Smooth muscle cell (in vitro differentiated cells): ENCODE results near the gene HMCN2. TPM values are rescaled to one million over a fixed set of nuclear protein-coding genes. Genes with fewer than 3 reads are reported as not detected.

Experiments used
- DNase-seq: peaks from one replicate; lab custom pipeline; 2025; ENCODE audit not compliant: unreplicated experiment; lab: John Stamatoyannopoulos, UW
- H2AFZ ChIP-seq: fragments of 200-600 bp; sonication (generic); 2 replicates; pipeline ENCODE4 v1.6.0; 2016; ENCODE audit warnings: antibody characterized with exemption, low read depth, mild to moderate bottlenecking
- H3F3A ChIP-seq: fragments of 200-600 bp; sonication (generic); 2 replicates; pipeline ENCODE4 v1.6.0; 2017; ENCODE audit warnings: antibody characterized with exemption, low read depth
- H3K27ac ChIP-seq: fragments of 200-600 bp; sonication (generic); 2 replicates; pipeline ENCODE4 v1.5.1; 2016; ENCODE audit warnings: low read depth, mild to moderate bottlenecking
- H3K27me3 ChIP-seq: fragments of 200-600 bp; sonication (generic); 2 replicates; pipeline ENCODE4 v1.6.1; 2016; ENCODE audit warnings: low read depth, mild to moderate bottlenecking
- H3K36me3 ChIP-seq: fragments of 200-600 bp; sonication (generic); 2 replicates; pipeline ENCODE4 v1.5.1; 2016; ENCODE audit warnings: low read depth
- H3K4me1 ChIP-seq: fragments of 200-600 bp; sonication (generic); 2 replicates; pipeline ENCODE4 v1.5.1; 2016; ENCODE audit warnings: low read depth
- H3K4me2 ChIP-seq: fragments of 200-600 bp; sonication (generic); 2 replicates; pipeline ENCODE4 v1.6.0; 2016; ENCODE audit warnings: mild to moderate bottlenecking
- H3K4me3 ChIP-seq: fragments of 200-600 bp; sonication (generic); 2 replicates; pipeline ENCODE4 v1.5.1; 2016; ENCODE audit warnings: mild to moderate bottlenecking
- H3K79me2 ChIP-seq: fragments of 200-600 bp; sonication (generic); 2 replicates; pipeline ENCODE4 v1.6.0; 2016; ENCODE audit warnings: low read depth, mild to moderate bottlenecking
- H3K9ac ChIP-seq: fragments of 200-600 bp; sonication (generic); 2 replicates; pipeline ENCODE4 v1.6.0; 2016; ENCODE audit warnings: low read depth
- H3K9me3 ChIP-seq: fragments of 200-600 bp; sonication (generic); replicated peaks from 2 replicates; pipeline ENCODE4 v1.5.1; 2016; ENCODE audit warnings: low read depth
- H4K20me1 ChIP-seq: fragments of 200-600 bp; sonication (generic); 2 replicates; pipeline ENCODE4 v1.6.0; 2016; ENCODE audit warnings: low read depth
- CTCF ChIP-seq: fragments of 200-600 bp; sonication (generic); IDR thresholded peaks from 2 replicates; pipeline ENCODE4 v1.5.1; 2017; ENCODE audit warnings: borderline replicate concordance, mild to moderate bottlenecking, antibody characterized with exemption; ENCODE audit not compliant: insufficient read depth, poor library complexity, severe bottlenecking
- WGBS: methylation state at CpG from one replicate; pipeline ENCODE4 v1.1.7; 2016; ENCODE audit warnings: low lambda C conversion rate; 5-methylcytosine and 5-hydroxymethylcytosine counted together
- polyA plus RNA-seq: library from polyadenylated mRNA; unstranded; fragments of >200 nt; fragmentation: Nextera tagmentation; extraction: Ambion mirVana; gene quantifications from 2 replicates; pipeline ENCODE4 v1.2.1, GENCODE V29; 2016
- total RNA-seq: library from RNA; depleted of rRNA; stranded (reverse); fragments of >200 nt; gene quantifications from 2 replicates; pipeline ENCODE4 v1.2.3, GENCODE V29; 2014

Gene HMCN2
- total and polyA plus RNA-seq, 2 experiments from 2014 or later, result under 0.01 TPM; not detected in 1

GRCh38 chr9:130286781-130287428, 21.3 kb downstream of the HMCN2 start:
- no peak for DNase-seq
- no peak overlapping the region for H3K4me2 ChIP-seq
- no peak overlapping the region for H3K4me3 ChIP-seq
- no peak overlapping the region for H2AFZ ChIP-seq
- no peaks in the 10 kb centered on the region for H3K4me1 ChIP-seq
- TF ChIP-seq CTCF, result no peak
- peaks cover 57% of the 10 kb centered on the region for H3K27me3 ChIP-seq
- no peaks in the 10 kb centered on the region for H3K9me3 ChIP-seq
- WGBS, result 93% methylated on average over 20 of the region's 20 CpGs
- no peak overlapping the region for H3K9ac ChIP-seq
- H3K79me2 ChIP-seq, result no peaks in the 10 kb centered on the region
- H3K36me3 ChIP-seq, result no peaks in the 10 kb centered on the region
- no peaks in the 10 kb centered on the region for H4K20me1 ChIP-seq
- no peak overlapping the region for H3K27ac ChIP-seq
- no peaks in the 10 kb centered on the region for H3F3A ChIP-seq

GRCh38 chr9:130287736-130288135, 22.2 kb downstream of the HMCN2 start:
- no peaks in the 10 kb centered on the region for H4K20me1 ChIP-seq
- H3K4me2 ChIP-seq, result no peak overlapping the region
- no peak overlapping the region for H3K27ac ChIP-seq
- H3K79me2 ChIP-seq, result no peaks in the 10 kb centered on the region
- no peak overlapping the region for H3K4me3 ChIP-seq
- H3K36me3 ChIP-seq, result no peaks in the 10 kb centered on the region
- H3K9me3 ChIP-seq, result no peaks in the 10 kb centered on the region
- no peak for DNase-seq
- no peaks in the 10 kb centered on the region for H3F3A ChIP-seq
- H3K4me1 ChIP-seq, result no peaks in the 10 kb centered on the region
- H3K9ac ChIP-seq, result no peak overlapping the region
- 30% methylated on average over 6 of the region's 6 CpGs for WGBS
- H3K27me3 ChIP-seq, result peaks cover 57% of the 10 kb centered on the region
- H2AFZ ChIP-seq, result no peak overlapping the region
- TF ChIP-seq CTCF, result no peak

GRCh38 chr9:130288393-130288792, 22.8 kb downstream of the HMCN2 start:
- Histone ChIP-seq H3K9ac (no peak overlapping the region), H3K9me3 (no peaks in the 10 kb centered on the region), H3K36me3 (no peaks in the 10 kb centered on the region), H3K4me3 (no peak overlapping the region), H3F3A (no peaks in the 10 kb centered on the region), H3K27me3 (peaks cover 58% of the 10 kb centered on the region), H3K4me2 (no peak overlapping the region), H3K79me2 (no peaks in the 10 kb centered on the region), H3K27ac (no peak overlapping the region), H4K20me1 (no peaks in the 10 kb centered on the region), H3K4me1 (no peaks in the 10 kb centered on the region), H2AFZ (no peak overlapping the region)
- WGBS, result 88% methylated on average over 6 of the region's 6 CpGs
- DNase-seq, result no peak
- no peak for TF ChIP-seq CTCF

- Histone ChIP-seq H2AFZ (no peak overlapping the region), H3K4me1 (no peaks in the 10 kb centered on the region), H3K79me2 (no peaks in the 10 kb centered on the region), H3K4me3 (no peak overlapping the region), H3K36me3 (no peaks in the 10 kb centered on the region), H3K27me3 (peaks cover 58% of the 10 kb centered on the region), H4K20me1 (no peaks in the 10 kb centered on the region), H3K9ac (no peak overlapping the region), H3F3A (no peaks in the 10 kb centered on the region), H3K27ac (no peak overlapping the region), H3K4me2 (no peak overlapping the region), H3K9me3 (no peaks in the 10 kb centered on the region)
- TF ChIP-seq CTCF, result no peak
- 71% methylated on average over 12 of the region's 13 CpGs for WGBS
- DNase-seq, result no peak
Observed at GRCh38 chr9:130288926-130289690, 23.5 kb downstream of the HMCN2 start.
